Esophagus muscularis mucosa (tissue), 3 donors: ENCODE measurements around the gene TENM4.

ENCODE experiments used
- POLR2A ChIP-seq: fragments of 450-650 bp; IDR thresholded peaks from one replicate; pipeline ENCODE4 v1.6.1; 2017; ENCODE audit warnings: antibody characterized with exemption, moderate library complexity, mild to moderate bottlenecking, low read depth
- POLR2AphosphoS5 ChIP-seq, 2 donors: sonication (generic); formaldehyde crosslinking; IDR thresholded peaks; one replicate each; pipeline ENCODE4 v1.6.1; 2017; ENCODE audit warnings: antibody characterized with exemption in 2 of 2
- TF ChIP-seq, protein P1 (sequence below), 3 experiments: fragments of 200-600 bp in 2 of 3; fragments of 450-650 bp in 1 of 3; sonication (generic) in 2 of 3; IDR thresholded peaks; one replicate each; pipeline ENCODE4 v1.5.1; 2017 to 2019; ENCODE audit warnings: antibody characterized with exemption in 3 of 3, mild to moderate bottlenecking in 2 of 3, moderate library complexity in 1 of 3

DNA sequence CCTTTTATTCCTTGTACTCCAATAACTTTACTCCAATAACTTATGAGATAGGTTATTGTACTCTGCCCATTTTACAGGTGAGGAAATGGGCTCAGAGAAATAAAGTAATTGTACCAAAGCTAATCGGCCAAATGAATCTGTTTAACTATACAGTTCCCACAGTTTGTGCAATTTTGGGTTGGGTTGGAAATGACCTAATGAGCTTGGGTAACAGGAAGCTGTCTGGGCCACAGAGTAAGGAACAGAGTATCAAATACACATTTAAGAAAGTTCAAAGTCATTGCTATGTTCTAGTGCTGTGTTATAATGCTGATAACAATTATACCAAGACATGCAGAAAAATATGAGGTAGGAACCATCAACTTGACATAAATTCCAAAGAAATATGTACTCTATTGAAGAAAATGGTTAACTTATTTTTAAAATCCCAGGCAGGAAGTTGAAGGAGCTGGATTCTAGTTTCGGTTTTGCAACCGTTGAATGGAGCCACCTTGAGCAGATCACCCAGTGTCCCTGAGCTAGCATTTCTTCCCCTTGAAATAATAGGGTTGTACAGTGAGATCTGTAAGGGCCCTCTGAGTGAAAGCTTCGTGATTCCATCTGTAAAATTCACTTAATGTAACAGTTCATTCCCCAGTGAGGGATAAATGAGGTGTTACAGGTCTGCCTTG lies 505.3 kb downstream of the TENM4 start:
- TF ChIP-seq, protein P1, sequence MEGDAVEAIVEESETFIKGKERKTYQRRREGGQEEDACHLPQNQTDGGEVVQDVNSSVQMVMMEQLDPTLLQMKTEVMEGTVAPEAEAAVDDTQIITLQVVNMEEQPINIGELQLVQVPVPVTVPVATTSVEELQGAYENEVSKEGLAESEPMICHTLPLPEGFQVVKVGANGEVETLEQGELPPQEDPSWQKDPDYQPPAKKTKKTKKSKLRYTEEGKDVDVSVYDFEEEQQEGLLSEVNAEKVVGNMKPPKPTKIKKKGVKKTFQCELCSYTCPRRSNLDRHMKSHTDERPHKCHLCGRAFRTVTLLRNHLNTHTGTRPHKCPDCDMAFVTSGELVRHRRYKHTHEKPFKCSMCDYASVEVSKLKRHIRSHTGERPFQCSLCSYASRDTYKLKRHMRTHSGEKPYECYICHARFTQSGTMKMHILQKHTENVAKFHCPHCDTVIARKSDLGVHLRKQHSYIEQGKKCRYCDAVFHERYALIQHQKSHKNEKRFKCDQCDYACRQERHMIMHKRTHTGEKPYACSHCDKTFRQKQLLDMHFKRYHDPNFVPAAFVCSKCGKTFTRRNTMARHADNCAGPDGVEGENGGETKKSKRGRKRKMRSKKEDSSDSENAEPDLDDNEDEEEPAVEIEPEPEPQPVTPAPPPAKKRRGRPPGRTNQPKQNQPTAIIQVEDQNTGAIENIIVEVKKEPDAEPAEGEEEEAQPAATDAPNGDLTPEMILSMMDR (IDR thresholded peaks at IDR 0.05) = no peak
- TF ChIP-seq POLR2AphosphoS5 (IDR thresholded peaks at IDR 0.05) (no peak), POLR2A (no peak)
